ENCODE measurements around the gene ZNF488.

The ZNF488 gene

GRCh38 chr10:47378183-47378510, 5.9 kb downstream of the ZNF488 start:
- H3K27ac ChIP-seq (ENCODE audit: insufficient read depth in 1 of 2, low read depth in 1 of 2, low read length in 2 of 2, poor library complexity in 1 of 2, severe bottlenecking in 2 of 2) = no peak overlapping the region
- H3K4me3 ChIP-seq (ENCODE audit: control insufficient read depth in 1 of 7, extremely low read depth in 1 of 7, insufficient read depth in 4 of 7, low read depth in 2 of 7, low read length in 6 of 7) = no peak overlapping the region
- H3K4me1 ChIP-seq (ENCODE audit: control extremely low read depth in 1 of 4, control insufficient read depth in 4 of 4, insufficient read depth in 4 of 4, low read length in 3 of 4) = peaks cover 0 to 2% (median 0%) of the 10 kb centered on the region in 4 experiments
- POLR2A ChIA-PET = interaction anchor here (0.7 kb wide), 1 partner anchor 1328 kb away, joined by 4 read pairs; no protein-coding TSS in a partner anchor
- no peaks in the 10 kb centered on the region for H3K36me3 ChIP-seq (ENCODE audit: control insufficient read depth in 4 of 4, insufficient read depth in 4 of 4, low read length in 3 of 4)
- no peaks in the 10 kb centered on the region for H3K9me3 ChIP-seq (ENCODE audit: control extremely low read depth in 1 of 5, control insufficient read depth in 4 of 5, insufficient read depth in 2 of 5, low read depth in 1 of 5, low read length in 4 of 5)
- no peak for DNase-seq
- 100% methylated on average over 4 of the region's 4 CpGs for WGBS (ENCODE audit: insufficient coverage)
- H3K27me3 ChIP-seq (replicated peaks in 2 of 5; ENCODE audit: control insufficient read depth in 4 of 5, insufficient read depth in 5 of 5, low read length in 4 of 5) = peaks cover 0 to 49% (median 32%) of the 10 kb centered on the region in 5 experiments
- CTCF ChIA-PET = no interaction called here

- WGBS (ENCODE audit: insufficient coverage) = 66% methylated on average over 9 of the region's 10 CpGs
- H3K27ac ChIP-seq (ENCODE audit: insufficient read depth in 1 of 2, low read depth in 1 of 2, low read length in 2 of 2, poor library complexity in 1 of 2, severe bottlenecking in 2 of 2) = no peak overlapping the region
- H3K4me3 ChIP-seq (ENCODE audit: control insufficient read depth in 1 of 7, extremely low read depth in 1 of 7, insufficient read depth in 4 of 7, low read depth in 2 of 7, low read length in 6 of 7) = no peak overlapping the region
- no peaks in the 10 kb centered on the region for H3K36me3 ChIP-seq (ENCODE audit: control insufficient read depth in 4 of 4, insufficient read depth in 4 of 4, low read length in 3 of 4)
- CTCF ChIA-PET = interaction anchor here (1.5 to 1.9 kb wide), 2 partner anchors 9 to 15 kb away, joined by 4 to 5 read pairs; no protein-coding TSS in a partner anchor
- no peaks in the 10 kb centered on the region for H3K9me3 ChIP-seq (ENCODE audit: control extremely low read depth in 1 of 5, control insufficient read depth in 4 of 5, insufficient read depth in 2 of 5, low read depth in 1 of 5, low read length in 4 of 5)
- no peak for DNase-seq
- peaks cover 0 to 48% (median 30%) of the 10 kb centered on the region in 5 experiments for H3K27me3 ChIP-seq (replicated peaks in 2 of 5; ENCODE audit: control insufficient read depth in 4 of 5, insufficient read depth in 5 of 5, low read length in 4 of 5)
- H3K4me1 ChIP-seq (ENCODE audit: control extremely low read depth in 1 of 4, control insufficient read depth in 4 of 4, insufficient read depth in 4 of 4, low read length in 3 of 4) = peaks cover 0 to 2% (median 0%) of the 10 kb centered on the region in 4 experiments
- POLR2A ChIA-PET = no interaction called here
Observed at GRCh38 chr10:47376522-47377220, 7.4 kb downstream of the ZNF488 start.

GRCh38 chr10:47374611-47375536, 9.2 kb downstream of the ZNF488 start:
- WGBS (ENCODE audit: insufficient coverage) = 90% methylated on average over 8 of the region's 12 CpGs
- H3K27me3 ChIP-seq (replicated peaks in 2 of 5; ENCODE audit: control insufficient read depth in 4 of 5, insufficient read depth in 5 of 5, low read length in 4 of 5) = peaks cover 0 to 36% (median 25%) of the 10 kb centered on the region in 5 experiments
- H3K4me3 ChIP-seq (ENCODE audit: control insufficient read depth in 1 of 7, extremely low read depth in 1 of 7, insufficient read depth in 4 of 7, low read depth in 2 of 7, low read length in 6 of 7) = no peak overlapping the region
- H3K27ac ChIP-seq (ENCODE audit: insufficient read depth in 1 of 2, low read depth in 1 of 2, low read length in 2 of 2, poor library complexity in 1 of 2, severe bottlenecking in 2 of 2) = no peak overlapping the region
- ChIA-PET POLR2A (no interaction called here), CTCF (interaction anchor here (0.8 to 2.0 kb wide), 4 partner anchors 10 to 17 kb away, joined by 3 to 6 read pairs (median 4); no protein-coding TSS in a partner anchor)
- no peaks in the 10 kb centered on the region for H3K36me3 ChIP-seq (ENCODE audit: control insufficient read depth in 4 of 4, insufficient read depth in 4 of 4, low read length in 3 of 4)
- DNase-seq = no peak
- H3K9me3 ChIP-seq (ENCODE audit: control extremely low read depth in 1 of 5, control insufficient read depth in 4 of 5, insufficient read depth in 2 of 5, low read depth in 1 of 5, low read length in 4 of 5) = no peaks in the 10 kb centered on the region
- peaks cover 0 to 2% (median 0%) of the 10 kb centered on the region in 4 experiments for H3K4me1 ChIP-seq (ENCODE audit: control extremely low read depth in 1 of 4, control insufficient read depth in 4 of 4, insufficient read depth in 4 of 4, low read length in 3 of 4)

DNA sequence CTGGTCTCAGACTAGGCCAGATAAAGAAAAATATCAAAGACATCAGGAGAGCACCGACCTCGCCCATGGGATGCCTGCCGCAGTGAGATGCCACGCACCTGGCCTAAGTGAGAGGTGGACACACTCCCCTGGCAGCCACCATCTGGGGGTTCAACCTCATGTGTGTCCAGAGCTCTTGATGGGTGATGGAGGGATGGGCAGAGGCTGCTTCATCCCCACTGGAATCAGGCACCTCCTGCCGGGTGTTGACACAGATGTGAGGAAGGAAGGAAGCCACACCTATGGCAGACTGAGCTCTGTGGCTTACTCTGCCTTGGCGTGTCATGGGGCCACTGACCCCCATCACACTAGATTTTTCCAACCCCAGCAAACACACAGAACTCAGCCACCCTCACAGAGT, 11.4 kb downstream of the ZNF488 start:
- WGBS (ENCODE audit: insufficient coverage) = 74% methylated on average over 5 of the region's 6 CpGs
- Histone ChIP-seq H3K27me3 (replicated peaks in 2 of 5; ENCODE audit: control insufficient read depth in 4 of 5, insufficient read depth in 5 of 5, low read length in 4 of 5) (peaks cover 0 to 19% (median 13%) of the 10 kb centered on the region in 5 experiments), H3K9me3 (ENCODE audit: control extremely low read depth in 1 of 5, control insufficient read depth in 4 of 5, insufficient read depth in 2 of 5, low read depth in 1 of 5, low read length in 4 of 5) (no peaks in the 10 kb centered on the region), H3K4me3 (ENCODE audit: control insufficient read depth in 1 of 7, extremely low read depth in 1 of 7, insufficient read depth in 4 of 7, low read depth in 2 of 7, low read length in 6 of 7) (no peak overlapping the region), H3K27ac (ENCODE audit: insufficient read depth in 1 of 2, low read depth in 1 of 2, low read length in 2 of 2, poor library complexity in 1 of 2, severe bottlenecking in 2 of 2) (no peak overlapping the region), H3K36me3 (ENCODE audit: control insufficient read depth in 4 of 4, insufficient read depth in 4 of 4, low read length in 3 of 4) (no peaks in the 10 kb centered on the region), H3K4me1 (ENCODE audit: control extremely low read depth in 1 of 4, control insufficient read depth in 4 of 4, insufficient read depth in 4 of 4, low read length in 3 of 4) (peaks cover 0 to 2% (median 0%) of the 10 kb centered on the region in 4 experiments)
- no peak for DNase-seq
- CTCF ChIA-PET = interaction anchor here (1.0 to 2.6 kb wide), 2 partner anchors 12 to 14 kb away, joined by 3 to 9 read pairs; no protein-coding TSS in a partner anchor
- POLR2A ChIA-PET = no interaction called here

DNA sequence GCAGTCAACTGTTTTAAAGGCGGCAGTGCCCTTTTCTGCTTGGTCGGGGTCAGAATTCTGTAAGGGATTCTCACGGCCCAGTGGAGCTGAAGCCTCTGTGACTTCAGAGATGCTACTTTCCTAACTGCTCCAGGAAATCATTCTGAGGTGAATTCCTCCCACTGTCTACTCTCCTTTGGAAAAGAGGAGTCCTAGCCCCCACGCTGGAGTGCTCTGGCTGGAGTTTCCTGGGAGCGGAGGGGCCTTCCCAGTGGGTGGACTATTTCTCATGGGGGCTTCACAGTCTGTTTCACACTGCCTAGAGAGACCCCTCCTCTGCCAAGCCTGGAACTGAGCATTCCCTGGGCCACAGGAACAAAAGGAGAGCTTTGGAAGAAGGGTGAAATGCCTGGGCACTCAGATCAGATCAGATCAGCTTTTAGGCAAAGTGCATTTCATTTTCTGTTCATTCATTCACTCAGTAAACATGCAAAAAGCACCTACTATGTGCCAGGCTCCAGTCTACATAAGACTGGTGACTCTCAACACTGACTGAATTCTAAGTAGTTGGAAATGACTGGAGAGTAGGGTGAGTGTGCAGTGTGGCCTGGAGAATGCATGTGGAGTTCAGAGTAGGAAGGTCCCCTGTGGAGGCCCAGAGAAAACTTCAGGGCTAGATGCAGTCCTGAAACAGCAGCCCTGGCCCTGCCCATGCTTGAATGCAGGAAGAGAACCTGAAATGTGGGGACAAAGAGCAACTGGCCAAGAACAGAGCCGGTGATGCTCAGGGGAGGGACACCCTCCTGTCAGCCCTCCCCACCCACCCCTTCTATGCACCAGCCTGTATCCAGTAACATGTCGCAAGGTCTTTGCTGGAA, 12.2 kb downstream of the ZNF488 start:
- H3K4me3 ChIP-seq (ENCODE audit: control insufficient read depth in 1 of 7, extremely low read depth in 1 of 7, insufficient read depth in 4 of 7, low read depth in 2 of 7, low read length in 6 of 7) = no peak overlapping the region
- H3K27me3 ChIP-seq (replicated peaks in 2 of 5; ENCODE audit: control insufficient read depth in 4 of 5, insufficient read depth in 5 of 5, low read length in 4 of 5) = peaks cover 0 to 12% (median 8%) of the 10 kb centered on the region in 5 experiments
- H3K4me1 ChIP-seq (ENCODE audit: control extremely low read depth in 1 of 4, control insufficient read depth in 4 of 4, insufficient read depth in 4 of 4, low read length in 3 of 4) = no peaks in the 10 kb centered on the region
- no peaks in the 10 kb centered on the region for H3K36me3 ChIP-seq (ENCODE audit: control insufficient read depth in 4 of 4, insufficient read depth in 4 of 4, low read length in 3 of 4)
- 100% methylated on average over 3 of the region's 7 CpGs for WGBS (ENCODE audit: insufficient coverage)
- H3K9me3 ChIP-seq (ENCODE audit: control extremely low read depth in 1 of 5, control insufficient read depth in 4 of 5, insufficient read depth in 2 of 5, low read depth in 1 of 5, low read length in 4 of 5) = no peaks in the 10 kb centered on the region
- H3K27ac ChIP-seq (ENCODE audit: insufficient read depth in 1 of 2, low read depth in 1 of 2, low read length in 2 of 2, poor library complexity in 1 of 2, severe bottlenecking in 2 of 2) = no peak overlapping the region
- ChIA-PET CTCF (interaction anchor here (1.0 to 2.6 kb wide), 3 partner anchors 10 to 14 kb away, joined by 3 to 9 read pairs (median 4); no protein-coding TSS in a partner anchor), POLR2A (no interaction called here)
- no peak for DNase-seq

DNA sequence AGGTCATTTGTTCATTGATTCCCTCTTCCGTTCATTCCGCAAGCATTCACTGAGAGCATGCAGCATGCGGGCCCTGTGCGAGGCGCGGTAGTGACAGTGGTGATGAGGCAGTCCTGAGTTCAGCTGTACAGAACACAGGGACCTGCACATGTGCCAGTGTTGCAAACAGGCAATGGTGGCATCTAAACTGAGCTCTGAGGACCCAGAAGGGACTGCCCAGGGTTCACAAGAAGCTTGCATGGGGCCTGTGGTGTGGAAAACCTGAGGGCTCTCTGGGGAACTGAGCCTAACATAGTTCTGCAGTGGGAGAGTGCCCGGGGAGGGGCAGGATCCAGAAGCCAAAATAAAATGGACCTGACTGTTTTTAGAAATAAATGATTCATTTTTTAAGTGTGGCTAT, 13.2 kb downstream of the ZNF488 start:
- no peaks in the 10 kb centered on the region for H3K36me3 ChIP-seq (ENCODE audit: control insufficient read depth in 4 of 4, insufficient read depth in 4 of 4, low read length in 3 of 4)
- H3K27ac ChIP-seq (ENCODE audit: insufficient read depth in 1 of 2, low read depth in 1 of 2, low read length in 2 of 2, poor library complexity in 1 of 2, severe bottlenecking in 2 of 2) = no peak overlapping the region
- DNase-seq = no peak
- no peaks in the 10 kb centered on the region for H3K4me1 ChIP-seq (ENCODE audit: control extremely low read depth in 1 of 4, control insufficient read depth in 4 of 4, insufficient read depth in 4 of 4, low read length in 3 of 4)
- CTCF ChIA-PET = interaction anchor here (1.2 to 2.6 kb wide), 4 partner anchors 9 to 25 kb away, joined by 4 to 9 read pairs (median 4); no protein-coding TSS in a partner anchor
- H3K9me3 ChIP-seq (ENCODE audit: control extremely low read depth in 1 of 5, control insufficient read depth in 4 of 5, insufficient read depth in 2 of 5, low read depth in 1 of 5, low read length in 4 of 5) = no peaks in the 10 kb centered on the region
- POLR2A ChIA-PET = no interaction called here
- 98% methylated on average over 7 of the region's 7 CpGs for WGBS (ENCODE audit: insufficient coverage)
- peaks cover 0 to 3% (median 2%) of the 10 kb centered on the region in 5 experiments for H3K27me3 ChIP-seq (replicated peaks in 2 of 5; ENCODE audit: control insufficient read depth in 4 of 5, insufficient read depth in 5 of 5, low read length in 4 of 5)
- no peak overlapping the region for H3K4me3 ChIP-seq (ENCODE audit: control insufficient read depth in 1 of 7, extremely low read depth in 1 of 7, insufficient read depth in 4 of 7, low read depth in 2 of 7, low read length in 6 of 7)

Data from common myeloid progenitor, CD34-positive (primary cell).